Psoas muscle (tissue), 8 donors: ENCODE results near the gene GRAP2. TPM values are rescaled to one million over a fixed set of nuclear protein-coding genes. Genes with fewer than 3 reads are reported as not detected.

Source experiments
- ATAC-seq, 4 donors: fragments of 200-7000 bp; cut with Tn5 transposase; one replicate each; pipeline ENCODE4 v1.9.1; 2020; ENCODE audit warnings: moderate library complexity in 3 of 4, mild to moderate bottlenecking in 2 of 4
- DNase-seq, 2 donors: peaks; one replicate each; pipeline ENCODE4 v3.0.0-alpha.2; 2020
- H3K27ac ChIP-seq: fragments of 200-600 bp; one replicate; pipeline ENCODE4 v1.8.0; 2022
- H3K27me3 ChIP-seq, 3 donors: fragments of 200-600 bp in 1 of 3; one replicate each; pipeline versions ENCODE4 v1.6.1 to v1.8.0; 2013 to 2022; ENCODE audit warnings: low read length in 2 of 3, mild to moderate bottlenecking in 2 of 3, moderate library complexity in 1 of 3; ENCODE audit not compliant: insufficient read depth in 3 of 3
- H3K36me3 ChIP-seq, 2 donors: fragments of 200-600 bp in 1 of 2; one replicate each; pipeline versions ENCODE4 v1.6.1 to v1.8.0; 2013 to 2022; ENCODE audit warnings: low read depth in 1 of 2, mild to moderate bottlenecking in 1 of 2, moderate library complexity in 1 of 2; ENCODE audit not compliant: insufficient read depth in 1 of 2
- H3K4me1 ChIP-seq: fragments of 200-600 bp; one replicate; pipeline ENCODE4 v1.8.0; 2022
- H3K4me3 ChIP-seq: fragments of 200-600 bp; one replicate; pipeline ENCODE4 v1.8.0; 2022; ENCODE audit warnings: mild to moderate bottlenecking
- H3K9me3 ChIP-seq: fragments of 200-600 bp; one replicate; pipeline ENCODE4 v1.8.0; 2022
- WGBS, 3 donors: extraction: QIAGEN DNeasy Blood & Tissue Kit; methylation state at CpG; one replicate each; pipeline versions ENCODE4 v1.1.6 to v1.1.7; 2013; 5-methylcytosine and 5-hydroxymethylcytosine counted together
- intact Hi-C, 2 donors: fragments of 100-400 bp; cut with DNase I; formaldehyde crosslinking; loops; one replicate each; pipeline versions ENCODE4 v1.11.0 to v1.14.2; 2022
- long read RNA-seq, 2 donors: library from polyadenylated mRNA; unstranded; transcript quantifications; one replicate each; pipeline ENCODE4 v2.0.0, GENCODE V29; 2021
- polyA plus RNA-seq, 3 donors: library from polyadenylated mRNA; stranded (reverse); fragments of 200-250 nt; gene quantifications; one replicate each; pipeline ENCODE4 v1.2.3, GENCODE V29; 2013
- total RNA-seq, 4 donors: library from RNA; stranded (reverse); fragmentation: NEBNext Ultra II Directional in 2 of 4; extraction: Animal tissue kit (Norgen Biotek cat#: 25700) in 2 of 4; gene quantifications; one replicate each; pipeline versions ENCODE4 v1.2.1 to v1.2.4, GENCODE V29; 2021 to 2023
- TF ChIP-seq, protein P1 (sequence below): fragments of 200-600 bp; IDR thresholded peaks from one replicate; pipeline ENCODE4 v1.8.0; 2022; ENCODE audit warnings: antibody characterized with exemption
- donor health status: healthy with polysubstance abuse.
- donor health status: DM: no; HTN: no; CAD: no; lungs with moderate emphysema.
- donor health status: Bipolar disorder and iron deficiency.
- donor health status: healthy.
- donor health status: DM: yes; HTN: yes; CAD: no.
- donor health status: DM: no; HTN: no; CAD: no.
- donor health status: DM: no; HTN: no; CAD: no.
- donor health status: DM: yes; HTN: yes; CAD: no.

GRAP2 gene
- total RNA-seq (under 1 TPM; 0.18 to 0.88 (median 0.49) TPM), polyA plus RNA-seq (under 1 TPM; 0.24 to 0.33 (median 0.25) TPM)
- long read RNA-seq, donor 1, result 0 reads
- long read RNA-seq, donor 2, result 0 reads

DNA sequence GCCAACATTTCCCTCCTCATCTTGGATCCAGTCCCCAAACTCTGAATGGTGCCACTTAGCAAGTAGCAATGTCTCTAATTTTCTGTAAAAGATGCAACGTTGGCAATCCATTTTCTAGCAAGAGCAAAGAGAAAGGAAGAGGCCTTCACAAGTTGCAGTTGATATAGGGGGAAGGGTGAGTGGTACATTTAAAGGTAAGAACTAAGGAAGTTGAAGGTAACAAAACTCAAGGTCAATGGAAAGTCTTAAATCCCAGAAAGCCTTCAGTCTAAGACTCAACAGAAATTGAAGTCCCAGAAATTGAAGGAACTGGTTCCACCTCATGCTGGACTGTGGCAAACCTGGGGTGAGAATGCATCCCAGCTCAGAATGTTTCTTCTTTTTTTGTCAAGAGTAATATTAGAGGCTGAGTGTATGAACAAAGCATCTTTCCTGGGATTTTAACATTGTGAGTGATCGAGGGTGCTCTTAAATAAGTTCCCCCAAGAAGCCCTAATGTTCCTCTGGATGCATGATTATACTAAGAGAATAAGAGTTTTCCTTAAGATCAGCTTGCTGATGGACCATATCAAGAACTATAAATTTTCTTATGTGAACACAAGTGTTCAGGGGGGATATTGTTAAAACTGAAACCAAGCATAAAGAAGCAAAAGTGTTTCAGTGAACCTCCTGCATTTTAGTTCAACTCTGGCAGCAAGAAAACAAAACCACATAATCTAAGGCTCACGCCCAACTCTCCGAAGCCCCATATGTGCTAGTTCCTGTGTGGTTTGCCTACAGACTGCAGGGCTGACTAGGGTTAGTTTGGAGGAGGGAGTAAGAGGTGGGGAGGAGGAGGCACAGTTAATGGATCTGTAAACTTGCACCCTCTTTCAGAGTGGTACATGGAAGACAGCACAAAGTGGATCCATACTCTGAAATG lies at the start of gene GRAP2:
GRAP2 (plus strand) TSS at position 779 of the 922 bp plus-strand sequence. CDS start 46,023 bp downstream, outside the sequence.
- Histone ChIP-seq H3K27ac (no peak within 1 kb of the TSS), H3K9me3 (no peaks in the 10 kb centered on the region), H3K4me1 (no peaks in the 10 kb centered on the region), H3K4me3 (no peak within 1 kb of the TSS), H3K27me3 (peaks cover 0 to 14% (median 4%) of the 10 kb centered on the region in 3 donors), H3K36me3 (no peaks in the 10 kb centered on the region)
- intact Hi-C loops, result no loop called here
- WGBS, 3 donors, result 71 to 81% (median 76%) methylated on average over 4 of the region's 4 CpGs
- TF ChIP-seq, protein P1, sequence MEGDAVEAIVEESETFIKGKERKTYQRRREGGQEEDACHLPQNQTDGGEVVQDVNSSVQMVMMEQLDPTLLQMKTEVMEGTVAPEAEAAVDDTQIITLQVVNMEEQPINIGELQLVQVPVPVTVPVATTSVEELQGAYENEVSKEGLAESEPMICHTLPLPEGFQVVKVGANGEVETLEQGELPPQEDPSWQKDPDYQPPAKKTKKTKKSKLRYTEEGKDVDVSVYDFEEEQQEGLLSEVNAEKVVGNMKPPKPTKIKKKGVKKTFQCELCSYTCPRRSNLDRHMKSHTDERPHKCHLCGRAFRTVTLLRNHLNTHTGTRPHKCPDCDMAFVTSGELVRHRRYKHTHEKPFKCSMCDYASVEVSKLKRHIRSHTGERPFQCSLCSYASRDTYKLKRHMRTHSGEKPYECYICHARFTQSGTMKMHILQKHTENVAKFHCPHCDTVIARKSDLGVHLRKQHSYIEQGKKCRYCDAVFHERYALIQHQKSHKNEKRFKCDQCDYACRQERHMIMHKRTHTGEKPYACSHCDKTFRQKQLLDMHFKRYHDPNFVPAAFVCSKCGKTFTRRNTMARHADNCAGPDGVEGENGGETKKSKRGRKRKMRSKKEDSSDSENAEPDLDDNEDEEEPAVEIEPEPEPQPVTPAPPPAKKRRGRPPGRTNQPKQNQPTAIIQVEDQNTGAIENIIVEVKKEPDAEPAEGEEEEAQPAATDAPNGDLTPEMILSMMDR, result no peak
- no peak for ATAC-seq
- no peak for DNase-seq

DNA sequence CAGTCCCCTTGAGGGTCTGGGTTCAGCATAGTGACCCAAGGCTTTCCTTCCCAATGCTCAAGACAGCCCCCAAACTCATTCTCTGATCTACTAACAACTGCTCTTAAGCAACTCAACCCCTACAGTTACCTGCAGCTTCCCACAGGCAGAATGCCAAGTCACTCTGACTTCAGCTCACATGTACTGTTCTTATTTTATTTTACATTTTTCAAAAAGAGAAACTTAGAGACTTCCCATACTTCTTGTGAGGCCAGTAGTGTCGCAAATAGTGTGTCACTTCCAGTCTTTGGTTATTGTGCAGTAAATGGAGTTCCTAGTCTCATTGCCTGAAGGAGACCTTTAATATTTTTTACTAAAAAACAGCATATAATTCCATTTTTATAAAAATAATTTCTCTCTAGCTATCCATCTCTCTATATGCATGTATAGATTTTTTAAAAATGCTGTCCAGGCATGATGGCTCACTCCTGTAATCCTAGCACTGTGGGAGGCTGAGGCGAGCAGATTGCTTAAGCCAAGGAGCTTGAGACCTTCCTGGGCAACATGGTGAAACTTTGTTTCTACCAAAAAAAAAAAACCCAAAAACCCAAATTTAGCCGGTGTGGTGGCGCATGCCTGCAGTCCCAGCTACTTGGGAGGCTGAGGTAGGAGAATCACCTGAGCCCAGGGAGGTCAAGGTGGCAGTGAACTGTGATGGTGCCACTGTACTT lies 49.1 kb upstream of the GRAP2 start:
- 88 to 94% (median 89%) methylated on average over 4 of the region's 4 CpGs for WGBS, 3 donors
- TF ChIP-seq, protein P1, result no peak
- Histone ChIP-seq H3K36me3 (no peaks in the 10 kb centered on the region), H3K27ac (no peak overlapping the region), H3K4me3 (no peak overlapping the region), H3K9me3 (no peaks in the 10 kb centered on the region), H3K27me3 (peaks cover 0 to 13% (median 8%) of the 10 kb centered on the region in 3 donors), H3K4me1 (no peaks in the 10 kb centered on the region)
- ATAC-seq, result no peak
- intact Hi-C loops, result no loop called here
- no peak for DNase-seq

DNA sequence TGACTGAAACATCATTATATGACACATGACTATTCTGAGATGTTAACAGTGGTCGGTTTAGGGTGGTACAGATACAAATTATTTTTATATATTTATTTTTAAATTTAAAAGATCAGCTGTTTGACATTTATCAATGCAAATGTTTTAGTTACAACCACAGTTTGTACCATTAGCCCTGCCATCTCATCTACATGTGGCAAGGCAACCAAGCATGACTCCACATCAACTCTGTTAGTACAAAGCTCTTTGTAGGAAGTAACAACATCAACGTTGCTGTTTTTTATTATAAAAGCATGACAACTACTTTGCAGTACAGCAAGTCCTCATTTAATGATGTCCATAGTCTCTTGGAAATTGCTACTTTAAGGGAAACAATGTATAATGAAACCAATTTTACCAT lies 48.1 kb upstream of the GRAP2 start:
- no peaks in the 10 kb centered on the region for H3K9me3 ChIP-seq
- H3K4me3 ChIP-seq, result no peak overlapping the region
- no peaks in the 10 kb centered on the region for H3K36me3 ChIP-seq
- peaks cover 0 to 17% (median 8%) of the 10 kb centered on the region in 3 donors for H3K27me3 ChIP-seq
- ATAC-seq (no peak), DNase-seq (no peak)
- no peaks in the 10 kb centered on the region for H3K4me1 ChIP-seq
- 58 to 71% (median 64%) methylated on average over 2 of the region's 2 CpGs for WGBS, 3 donors
- TF ChIP-seq, protein P1, result no peak
- intact Hi-C loops, result no loop called here
- no peak overlapping the region for H3K27ac ChIP-seq

DNA sequence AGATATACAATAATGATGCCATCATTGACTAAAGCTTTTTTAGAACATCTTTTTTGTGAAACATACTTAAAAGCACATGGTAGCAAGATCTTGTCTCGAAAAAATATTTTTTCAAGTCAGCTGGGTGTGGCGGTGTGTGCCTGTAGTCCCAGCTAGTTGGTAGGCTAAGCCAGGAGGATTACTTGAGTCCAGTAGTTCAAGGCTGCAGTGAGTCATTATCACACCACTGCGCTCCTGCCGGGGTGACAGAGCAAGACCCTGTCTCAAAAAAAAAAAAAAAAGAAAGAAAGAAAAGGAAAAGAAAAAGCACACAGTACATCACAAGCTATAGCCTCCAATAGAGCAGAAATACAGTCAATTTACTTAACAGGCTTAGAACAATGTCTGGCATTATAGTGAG lies 44.3 kb upstream of the GRAP2 start:
- Histone ChIP-seq H3K9me3 (no peaks in the 10 kb centered on the region), H3K4me1 (no peaks in the 10 kb centered on the region), H3K36me3 (no peaks in the 10 kb centered on the region), H3K4me3 (no peak overlapping the region), H3K27me3 (peaks cover 0 to 33% (median 13%) of the 10 kb centered on the region in 3 donors), H3K27ac (no peak overlapping the region)
- intact Hi-C loops, result no loop called here
- TF ChIP-seq, protein P1, result no peak
- DNase-seq (no peak), ATAC-seq (no peak)
- WGBS, 3 donors, result 72 to 79% (median 74%) methylated on average over 4 of the region's 4 CpGs
